ENCODE results near the gene CAV2. TPM values are rescaled to one million over a fixed set of nuclear protein-coding genes. Genes with fewer than 3 reads are reported as not detected.
A peak's percentile ranks its signal among the peaks of the same experiment; 100 is the strongest.

Gene CAV2
- total and polyA plus RNA-seq, 9 of the 15 experiments (the other 6 are each of a cell fraction or from before 2014, with no cell fraction given), result 16.1 to 137 (median 38.3) TPM

DNA sequence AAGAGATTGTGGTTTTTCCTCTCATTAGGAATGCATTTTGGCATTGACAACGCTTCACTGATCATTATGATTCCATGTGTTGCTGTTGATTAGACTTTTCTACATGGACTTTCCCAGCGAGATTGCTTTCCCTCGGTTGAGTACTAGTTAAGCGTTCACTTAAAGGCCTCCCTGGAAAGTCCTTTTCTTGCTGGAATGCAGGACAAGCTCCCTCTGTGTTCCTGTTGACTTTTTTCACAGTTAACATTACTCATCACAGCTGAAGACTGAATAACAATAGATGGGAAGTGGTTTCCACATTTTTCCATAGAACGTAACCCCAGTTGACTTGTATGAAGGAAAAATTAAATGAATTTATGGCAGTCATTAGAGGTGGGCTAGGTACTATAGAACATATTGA is 22.7 kb downstream of the CAV2 start:
- FAIRE-seq (peak; percentile 29), ATAC-seq (no peak), DNase-seq (ENCODE audit: extremely low read depth in 1 of 4, low spot score in 3 of 4) (no peak)
- intact Hi-C loops (cut with micrococcal nuclease) (no loop called here), in situ Hi-C loops (cut with MboI) (no loop called here)
- BruUV-seq (replicated peaks), result no TSS peak
- Histone ChIP-seq H3K4me3 (no peak overlapping the region), H3K4me1 (replicated peaks in 1 of 2; ENCODE audit: control insufficient read depth in 2 of 2, insufficient read depth in 2 of 2, low read length in 2 of 2) (peaks cover 21 to 24% of the 10 kb centered on the region in 2 experiments), H3K9me1 (ENCODE audit: control insufficient read depth, insufficient read depth, low read length) (no peaks in the 10 kb centered on the region), H3K9ac (ENCODE audit: insufficient read depth in 1 of 2, low read depth in 2 of 2, low read length in 2 of 2) (no peak overlapping the region), H3K36me3 (ENCODE audit: control insufficient read depth, insufficient read depth, low read length) (no peaks in the 10 kb centered on the region), H3K27me3 (ENCODE audit: control insufficient read depth in 2 of 2, insufficient read depth in 2 of 2, low read length in 2 of 2) (peaks cover 0 to 3% of the 10 kb centered on the region in 2 experiments; a peak in 2 of 5 replicates), H3K4me2 (ENCODE audit: insufficient read depth, low read length) (no peak overlapping the region), H3K79me2 (ENCODE audit: control insufficient read depth, insufficient read depth, low read length) (no peaks in the 10 kb centered on the region), H2AFZ (ENCODE audit: low read depth, low read length) (0 out of 2 replicates have a peak overlapping the region, but pooled peaks have one; percentile 3), H4K20me1 (replicated peaks; ENCODE audit: control insufficient read depth, insufficient read depth, low read length) (no peaks in the 10 kb centered on the region), H3K27ac (ENCODE audit: extremely low read depth, low read depth, low read length) (no peak overlapping the region), H3K9me3 (replicated peaks; ENCODE audit: control insufficient read depth, insufficient read depth, low read depth, low read length) (no peaks in the 10 kb centered on the region)
- POLR2A ChIA-PET, result interaction anchor here (2.8 kb wide), 1 partner anchor 20 kb away, joined by 11 read pairs; no protein-coding TSS in a partner anchor
- TF ChIP-seq ZNF282 (CRISPR knock-in tag; IDR thresholded peaks at IDR 0.05) (no peak), ZNF184 (CRISPR knock-in tag; IDR thresholded peaks at IDR 0.05) (no peak), TEAD2 (tag; IDR thresholded peaks at IDR 0.05) (no peak), HMBOX1 (IDR thresholded peaks at IDR 0.05) (peak; percentile 69)
- 34% methylated on average over 5 of the region's 5 CpGs for WGBS (ENCODE audit: insufficient coverage, low coverage, missing lambda C conversion rate)
- CTCF ChIA-PET (ENCODE audit: low intra/inter-chr PET ratio), result no interaction called here

- BruUV-seq (replicated peaks), result no TSS peak
- Histone ChIP-seq H3K27ac (ENCODE audit: extremely low read depth, low read depth, low read length) (no peak overlapping the region), H3K79me2 (ENCODE audit: control insufficient read depth, insufficient read depth, low read length) (no peaks in the 10 kb centered on the region), H3K4me3 (no peak overlapping the region), H4K20me1 (replicated peaks; ENCODE audit: control insufficient read depth, insufficient read depth, low read length) (no peaks in the 10 kb centered on the region), H3K4me1 (replicated peaks in 1 of 2; ENCODE audit: control insufficient read depth in 2 of 2, insufficient read depth in 2 of 2, low read length in 2 of 2) (peaks cover 21 to 24% of the 10 kb centered on the region in 2 experiments), H3K27me3 (ENCODE audit: control insufficient read depth in 2 of 2, insufficient read depth in 2 of 2, low read length in 2 of 2) (peaks cover 0 to 5% of the 10 kb centered on the region in 2 experiments; a peak in 2 of 5 replicates), H3K4me2 (ENCODE audit: insufficient read depth, low read length) (peak overlapping the region; percentile 98), H2AFZ (ENCODE audit: low read depth, low read length) (peak overlapping the region; percentile 93), H3K9me3 (replicated peaks; ENCODE audit: control insufficient read depth, insufficient read depth, low read depth, low read length) (no peaks in the 10 kb centered on the region), H3K9ac (ENCODE audit: insufficient read depth in 1 of 2, low read depth in 2 of 2, low read length in 2 of 2) (peak overlapping the region in 1 of 2 experiments; percentile 89; a peak in 2 of 4 replicates), H3K36me3 (ENCODE audit: control insufficient read depth, insufficient read depth, low read length) (no peaks in the 10 kb centered on the region), H3K9me1 (ENCODE audit: control insufficient read depth, insufficient read depth, low read length) (no peaks in the 10 kb centered on the region)
- in situ Hi-C loops (cut with MboI) (no loop called here), intact Hi-C loops (cut with micrococcal nuclease) (loop anchor here (2.0 kb wide), 1 partner anchor 23 kb away; no protein-coding TSS in a partner anchor)
- POLR2A ChIA-PET, result interaction anchor here (0.6 kb wide), 1 partner anchor 9 kb away, joined by 3 read pairs; no protein-coding TSS in a partner anchor
- peak; percentile 15 for FAIRE-seq
- TF ChIP-seq GABPA (tag; conservative IDR thresholded peaks at IDR 0.05; ENCODE audit: low read depth) (no peak), ZNF12 (CRISPR knock-in tag; IDR thresholded peaks at IDR 0.05) (no peak)
- ATAC-seq, result no peak
- DNase-seq (ENCODE audit: extremely low read depth in 1 of 4, low spot score in 3 of 4), result no peak
- WGBS (ENCODE audit: insufficient coverage, low coverage, missing lambda C conversion rate), result 63% methylated on average over 7 of the region's 10 CpGs
- CTCF ChIA-PET (ENCODE audit: low intra/inter-chr PET ratio), result interaction anchor here (1.0 kb wide), 1 partner anchor 84 kb away, joined by 8 read pairs; no protein-coding TSS in a partner anchor
Observed at GRCh38 chr7:116524221-116524608, 24.7 kb downstream of the CAV2 start.

All from K562 (cell line).